H1 (cell line): ENCODE measurements around the gene SLC1A2. TPM values are rescaled to one million over a fixed set of nuclear protein-coding genes. Genes with fewer than 3 reads are reported as not detected.

ENCODE experiments used
- JUN ChIP-seq: IDR thresholded peaks from 2 replicates; pipeline ENCODE4 v1.6.1; 2011; ENCODE audit warnings: low read depth, mild to moderate bottlenecking, improper control_type of control experiment, low read length
- KDM4A ChIP-seq: IDR thresholded peaks from one replicate; pipeline ENCODE4 v1.7.1; 2012; ENCODE audit warnings: low read depth, mild to moderate bottlenecking, moderate library complexity, low read length, inconsistent platforms; ENCODE audit not compliant: severe bottlenecking
- polyA plus RNA-seq, 7 experiments: library from polyadenylated mRNA; depleted of rRNA in 3 of 7; stranded (reverse) in 5 of 7; unstranded in 2 of 7; fragments of >200 nt in 5 of 7; fragments of 200-250 nt in 2 of 7; gene quantifications; 1 replicate in 5 of 7; 2 replicates in 1 of 7; 4 replicates in 1 of 7; pipeline versions ENCODE4 v1.2.1 to v1.2.3, GENCODE V29; 2011 to 2013; ENCODE audit warnings: missing spikeins in 2 of 7, mixed read lengths in 2 of 7
- total RNA-seq: library from RNA; stranded (reverse); fragmentation: NEBNext Ultra II Directional; extraction: Animal tissue kit (Norgen Biotek cat#: 25700); gene quantifications from 2 replicates; pipeline ENCODE4 v1.2.1, GENCODE V29; 2021

SLC1A2 gene
- total and polyA plus RNA-seq, 2 of the 8 experiments (the other 6 are each of a cell fraction or from before 2014, with no cell fraction given) = 0.57 to 1.2 TPM

DNA sequence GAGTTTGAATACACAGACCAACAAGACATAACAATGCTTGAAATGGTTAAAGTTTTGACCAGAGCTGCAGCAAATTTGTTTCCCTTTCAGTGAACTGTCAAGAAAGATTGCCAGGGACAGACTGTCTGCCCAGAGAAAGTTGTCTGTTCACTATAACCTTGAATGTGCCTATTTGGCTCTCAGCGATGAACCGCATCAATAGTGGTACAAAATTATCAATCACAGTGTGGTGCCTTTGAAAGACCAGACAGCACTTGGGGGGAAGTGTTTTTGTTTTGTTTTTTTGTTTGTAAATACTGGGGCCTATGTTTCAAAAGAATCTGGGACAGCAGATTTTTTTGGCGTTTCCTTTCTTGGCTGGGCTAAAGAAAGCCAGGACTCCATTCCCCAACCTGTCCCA lies 157.3 kb downstream of the SLC1A2 start (continued):
- TF ChIP-seq JUN (no peak), KDM4A (no peak)
